ENCODE measurements around the gene TCERG1L. TPM values are rescaled to one million over a fixed set of nuclear protein-coding genes. Genes with fewer than 3 reads are reported as not detected.

TCERG1L gene
- total RNA-seq, 1 experiment from 2014 or later: not detected

DNA sequence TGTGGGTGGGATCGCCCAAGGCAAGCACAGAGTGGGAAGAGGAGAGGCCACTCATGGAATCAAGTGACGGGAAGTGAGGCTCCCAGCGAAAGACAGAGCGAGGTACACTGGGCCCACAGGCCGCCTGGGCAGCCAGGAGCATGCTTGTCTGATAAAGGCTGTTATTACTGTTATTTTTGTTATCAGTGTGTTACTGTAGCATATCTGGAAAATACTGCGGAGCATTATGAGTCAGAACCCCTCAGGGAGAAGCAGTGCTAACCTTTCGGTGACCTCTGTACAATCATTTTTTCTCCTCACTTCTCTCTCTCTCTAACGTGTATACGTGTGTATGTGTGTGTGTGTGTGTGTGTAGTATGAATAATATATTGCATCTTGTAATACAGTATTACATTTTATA, 3.8 kb upstream of the TCERG1L start:
- Mint-ChIP-seq H3K27me3 (ENCODE audit: unreplicated experiment) (no peaks in the 10 kb centered on the region), H3K9me3 (ENCODE audit: low read depth, unreplicated experiment) (no peaks in the 10 kb centered on the region), H3K27ac (ENCODE audit: unreplicated experiment) (no peak overlapping the region), H3K4me3 (ENCODE audit: low read depth, unreplicated experiment) (no peak overlapping the region), H3K36me3 (ENCODE audit: insufficient read depth, unreplicated experiment) (peaks cover 8% of the 10 kb centered on the region), H3K4me1 (ENCODE audit: low read depth, unreplicated experiment) (no peaks in the 10 kb centered on the region)
- intact Hi-C loops (cut with micrococcal nuclease; ENCODE audit: unreplicated experiment): no loop called here
- BruUV-seq (replicated peaks): no TSS peak
- CTCF ChIA-PET: interaction anchor here (0.6 kb wide), 1 partner anchor 1676 kb away, joined by 3 read pairs; no protein-coding TSS in a partner anchor
- TF ChIP-seq CTCF (IDR thresholded peaks at IDR 0.05; ENCODE audit: unreplicated experiment): no peak
- DNase-seq: no peak

GRCh38 chr10:131314799-131315198, 3.3 kb upstream of the TCERG1L start:
- H3K4me3 Mint-ChIP-seq (ENCODE audit: low read depth, unreplicated experiment): no peak overlapping the region
- BruUV-seq (replicated peaks): no TSS peak
- CTCF ChIA-PET: interaction anchor here (0.6 kb wide), 1 partner anchor 1675 kb away, joined by 3 read pairs; no protein-coding TSS in a partner anchor
- DNase-seq: no peak
- peaks cover 8% of the 10 kb centered on the region for H3K36me3 Mint-ChIP-seq (ENCODE audit: insufficient read depth, unreplicated experiment)
- intact Hi-C loops (cut with micrococcal nuclease; ENCODE audit: unreplicated experiment): no loop called here
- no peak overlapping the region for H3K27ac Mint-ChIP-seq (ENCODE audit: unreplicated experiment)
- TF ChIP-seq CTCF (IDR thresholded peaks at IDR 0.05; ENCODE audit: unreplicated experiment): no peak
- H3K9me3 Mint-ChIP-seq (ENCODE audit: low read depth, unreplicated experiment): no peaks in the 10 kb centered on the region
- H3K4me1 Mint-ChIP-seq (ENCODE audit: low read depth, unreplicated experiment): no peaks in the 10 kb centered on the region
- no peaks in the 10 kb centered on the region for H3K27me3 Mint-ChIP-seq (ENCODE audit: unreplicated experiment)

DNA sequence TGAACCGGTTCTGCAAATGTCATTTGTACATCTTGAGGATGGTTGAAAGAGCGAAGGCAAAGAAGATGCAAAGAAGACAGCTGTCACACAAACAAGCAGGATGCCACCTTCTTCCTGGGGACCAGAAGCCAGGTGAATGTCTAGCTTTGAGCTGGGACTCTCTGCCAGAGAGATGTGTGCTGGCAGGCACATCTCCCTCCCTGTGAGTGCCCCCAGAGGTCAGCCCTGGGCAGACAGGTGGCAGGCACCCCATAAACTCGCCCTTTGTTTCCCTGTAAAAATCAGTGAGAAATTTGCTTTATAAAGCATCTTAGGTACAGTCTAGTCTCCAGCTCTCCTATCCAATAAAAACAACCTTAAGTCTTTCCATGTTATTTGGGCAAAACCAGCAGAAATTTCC, 2.6 kb upstream of the TCERG1L start:
- Mint-ChIP-seq H3K36me3 (ENCODE audit: insufficient read depth, unreplicated experiment) (peaks cover 8% of the 10 kb centered on the region), H3K27ac (ENCODE audit: unreplicated experiment) (no peak overlapping the region), H3K4me3 (ENCODE audit: low read depth, unreplicated experiment) (no peak overlapping the region), H3K9me3 (ENCODE audit: low read depth, unreplicated experiment) (no peaks in the 10 kb centered on the region), H3K4me1 (ENCODE audit: low read depth, unreplicated experiment) (no peaks in the 10 kb centered on the region), H3K27me3 (ENCODE audit: unreplicated experiment) (no peaks in the 10 kb centered on the region)
- no peak for DNase-seq
- no peak for TF ChIP-seq CTCF (IDR thresholded peaks at IDR 0.05; ENCODE audit: unreplicated experiment)
- intact Hi-C loops (cut with micrococcal nuclease; ENCODE audit: unreplicated experiment): no loop called here
- CTCF ChIA-PET: no interaction called here
- no TSS peak for BruUV-seq (replicated peaks)

DNA sequence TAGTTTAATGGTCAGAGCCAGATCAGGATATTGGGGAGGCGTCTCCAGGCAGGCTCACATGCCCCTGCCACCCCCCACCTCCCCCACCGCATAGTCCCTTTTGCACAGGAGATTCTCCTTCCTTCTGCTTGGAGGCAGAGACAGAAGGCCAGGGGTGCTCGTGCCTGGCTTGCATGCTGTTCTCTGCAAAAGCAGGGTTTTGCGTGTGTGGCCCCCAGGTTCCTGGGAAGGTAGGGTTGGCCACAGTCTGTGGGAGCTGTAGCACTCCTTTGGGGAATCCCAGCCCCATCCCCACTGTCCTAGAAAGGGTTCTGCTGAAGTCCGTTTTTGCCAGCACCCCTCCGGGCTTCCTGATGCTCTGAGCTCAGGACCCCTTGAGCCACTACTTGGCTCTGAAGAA, 1.9 kb upstream of the TCERG1L start:
- no peaks in the 10 kb centered on the region for H3K9me3 Mint-ChIP-seq (ENCODE audit: low read depth, unreplicated experiment)
- H3K36me3 Mint-ChIP-seq (ENCODE audit: insufficient read depth, unreplicated experiment): peaks cover 8% of the 10 kb centered on the region
- DNase-seq: no peak
- BruUV-seq (replicated peaks): no TSS peak
- H3K4me3 Mint-ChIP-seq (ENCODE audit: low read depth, unreplicated experiment): no peak overlapping the region
- H3K4me1 Mint-ChIP-seq (ENCODE audit: low read depth, unreplicated experiment): no peaks in the 10 kb centered on the region
- no peaks in the 10 kb centered on the region for H3K27me3 Mint-ChIP-seq (ENCODE audit: unreplicated experiment)
- TF ChIP-seq CTCF (IDR thresholded peaks at IDR 0.05; ENCODE audit: unreplicated experiment): no peak
- no peak overlapping the region for H3K27ac Mint-ChIP-seq (ENCODE audit: unreplicated experiment)
- CTCF ChIA-PET: no interaction called here
- intact Hi-C loops (cut with micrococcal nuclease; ENCODE audit: unreplicated experiment): no loop called here

Data from Calu3 (cell line).